Kidney epithelial cell (primary cell): ENCODE data around the gene ADD2. TPM values are rescaled to one million over a fixed set of nuclear protein-coding genes. Genes with fewer than 3 reads are reported as not detected.

Experiments
- DNase-seq: peaks from one replicate; pipeline ENCODE4 v3.0.0-alpha.2; 2010; ENCODE audit warnings: low read depth
- H3K27me3 ChIP-seq: 2 replicates; pipeline ENCODE4 v1.6.0; 2011; ENCODE audit warnings: low read length; ENCODE audit not compliant: control insufficient read depth, insufficient read depth
- H3K36me3 ChIP-seq: 2 replicates; pipeline ENCODE4 v1.5.1; 2011; ENCODE audit warnings: low read length; ENCODE audit not compliant: control insufficient read depth, insufficient read depth
- H3K4me3 ChIP-seq: 2 replicates; pipeline ENCODE4 v1.5.1; 2011; ENCODE audit warnings: low read depth, mild to moderate bottlenecking, control low read depth, low read length
- CTCF ChIP-seq: IDR thresholded peaks from 2 replicates; pipeline ENCODE4 v1.5.1; 2011; ENCODE audit warnings: mild to moderate bottlenecking, moderate library complexity, low read length, control low read depth, inconsistent platforms; ENCODE audit not compliant: insufficient read depth, poor library complexity, severe bottlenecking
- total RNA-seq: library from RNA; depleted of rRNA; stranded (reverse); fragments of >200 nt; gene quantifications from 2 replicates; pipeline ENCODE4 v1.2.3, GENCODE V29; 2015

ADD2 gene
- total RNA-seq, 1 donor from 2014 or later: 9.9 TPM

GRCh38 chr2:70769450-70769849 lies 1.4 kb upstream of the ADD2 start:
- DNase-seq: no peak
- no peak for TF ChIP-seq CTCF
- Histone ChIP-seq H3K27me3 (peaks cover 21% of the 10 kb centered on the region), H3K4me3 (no peak overlapping the region), H3K36me3 (no peaks in the 10 kb centered on the region)

GRCh38 chr2:70768590-70769085 lies 638 bp upstream of the ADD2 start:
- no peak for DNase-seq
- H3K36me3 ChIP-seq: no peaks in the 10 kb centered on the region
- no peak overlapping the region for H3K4me3 ChIP-seq
- TF ChIP-seq CTCF: no peak
- H3K27me3 ChIP-seq: peaks cover 21% of the 10 kb centered on the region

GRCh38 chr2:70767079-70767698 lies 811 bp downstream of the ADD2 start:
- Histone ChIP-seq H3K36me3 (no peaks in the 10 kb centered on the region), H3K27me3 (peaks cover 21% of the 10 kb centered on the region), H3K4me3 (peak overlapping the region; percentile 32)
- DNase-seq: no peak
- no peak for TF ChIP-seq CTCF

GRCh38 chr2:70766357-70767078 lies 1.5 kb downstream of the ADD2 start:
- Histone ChIP-seq H3K4me3 (peak overlapping the region; percentile 32), H3K27me3 (peaks cover 21% of the 10 kb centered on the region), H3K36me3 (no peaks in the 10 kb centered on the region)
- no peak for DNase-seq
- TF ChIP-seq CTCF: no peak

- no peak for DNase-seq
- Histone ChIP-seq H3K36me3 (no peaks in the 10 kb centered on the region), H3K27me3 (peaks cover 19% of the 10 kb centered on the region), H3K4me3 (no peak overlapping the region)
- TF ChIP-seq CTCF: no peak
Observed at GRCh38 chr2:70765507-70765906, 2.5 kb downstream of the ADD2 start.
